ENCODE results near the gene RAB4A. TPM values are rescaled to one million over a fixed set of nuclear protein-coding genes. Genes with fewer than 3 reads are reported as not detected.

Gene RAB4A
- total and polyA plus RNA-seq, 2 of the 13 experiments (the other 11 are each of a cell fraction or from before 2014, with no cell fraction given): 56.0 to 80.1 TPM

DNA sequence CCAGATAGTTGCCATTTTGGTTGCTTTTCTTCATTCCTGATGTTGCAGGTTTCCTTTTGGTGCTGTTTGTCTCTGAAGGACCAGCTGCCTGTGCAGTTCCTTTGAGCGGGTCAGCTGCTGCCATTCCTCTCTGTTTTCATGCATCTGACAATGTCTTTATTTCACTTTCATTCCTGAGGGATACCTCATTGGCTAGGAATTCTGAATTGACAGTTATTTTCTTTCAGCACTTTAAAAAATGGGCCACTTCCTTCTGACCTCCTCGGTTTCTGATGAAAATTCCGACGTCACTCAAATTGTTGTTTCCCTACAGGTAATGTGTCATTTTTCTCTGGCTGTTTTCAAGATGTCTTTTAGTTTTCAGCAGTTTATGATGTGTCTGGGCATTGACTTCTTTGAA is 47.1 kb downstream of the RAB4A start:
- TF ChIP-seq AGO1 (IDR thresholded peaks at IDR 0.05; ENCODE audit: low read depth, low read length, poor library complexity, severe bottlenecking) (no peak), ZNF766 (CRISPR knock-in tag; IDR thresholded peaks at IDR 0.05; ENCODE audit: borderline replicate concordance) (no peak), CHD4 (IDR thresholded peaks at IDR 0.05; ENCODE audit: borderline replicate concordance, low read length) (no peak), NBN (conservative IDR thresholded peaks at IDR 0.05) (no peak), SP1 (IDR thresholded peaks at IDR 0.05) (no peak), SP1 (CRISPR knock-in tag; IDR thresholded peaks at IDR 0.05) (no peak), ZNF615 (CRISPR knock-in tag; IDR thresholded peaks at IDR 0.05; ENCODE audit: borderline replicate concordance) (no peak), ZNF782 (CRISPR knock-in tag; IDR thresholded peaks at IDR 0.05; ENCODE audit: borderline replicate concordance) (no peak), CHCHD3 (CRISPR knock-in tag; IDR thresholded peaks at IDR 0.05) (no peak), EHMT2 (IDR thresholded peaks at IDR 0.05; ENCODE audit: borderline replicate concordance, low read depth, low read length) (no peak), JUN (CRISPR knock-in tag; IDR thresholded peaks at IDR 0.05) (no peak)
- TF ChIP-seq, protein P1, sequence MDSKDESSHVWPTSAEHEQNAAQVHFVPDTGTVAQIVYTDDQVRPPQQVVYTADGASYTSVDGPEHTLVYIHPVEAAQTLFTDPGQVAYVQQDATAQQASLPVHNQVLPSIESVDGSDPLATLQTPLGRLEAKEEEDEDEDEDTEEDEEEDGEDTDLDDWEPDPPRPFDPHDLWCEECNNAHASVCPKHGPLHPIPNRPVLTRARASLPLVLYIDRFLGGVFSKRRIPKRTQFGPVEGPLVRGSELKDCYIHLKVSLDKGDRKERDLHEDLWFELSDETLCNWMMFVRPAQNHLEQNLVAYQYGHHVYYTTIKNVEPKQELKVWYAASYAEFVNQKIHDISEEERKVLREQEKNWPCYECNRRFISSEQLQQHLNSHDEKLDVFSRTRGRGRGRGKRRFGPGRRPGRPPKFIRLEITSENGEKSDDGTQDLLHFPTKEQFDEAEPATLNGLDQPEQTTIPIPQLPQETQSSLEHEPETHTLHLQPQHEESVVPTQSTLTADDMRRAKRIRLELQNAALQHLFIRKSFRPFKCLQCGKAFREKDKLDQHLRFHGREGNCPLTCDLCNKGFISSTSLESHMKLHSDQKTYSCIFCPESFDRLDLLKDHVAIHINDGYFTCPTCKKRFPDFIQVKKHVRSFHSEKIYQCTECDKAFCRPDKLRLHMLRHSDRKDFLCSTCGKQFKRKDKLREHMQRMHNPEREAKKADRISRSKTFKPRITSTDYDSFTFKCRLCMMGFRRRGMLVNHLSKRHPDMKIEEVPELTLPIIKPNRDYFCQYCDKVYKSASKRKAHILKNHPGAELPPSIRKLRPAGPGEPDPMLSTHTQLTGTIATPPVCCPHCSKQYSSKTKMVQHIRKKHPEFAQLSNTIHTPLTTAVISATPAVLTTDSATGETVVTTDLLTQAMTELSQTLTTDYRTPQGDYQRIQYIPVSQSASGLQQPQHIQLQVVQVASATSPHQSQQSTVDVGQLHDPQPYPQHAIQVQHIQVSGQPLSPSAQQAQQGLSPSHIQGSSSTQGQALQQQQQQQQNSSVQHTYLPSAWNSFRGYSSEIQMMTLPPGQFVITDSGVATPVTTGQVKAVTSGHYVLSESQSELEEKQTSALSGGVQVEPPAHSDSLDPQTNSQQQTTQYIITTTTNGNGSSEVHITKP (CRISPR knock-in tag; IDR thresholded peaks at IDR 0.05; ENCODE audit: low read depth): no peak
- TF ChIP-seq, protein P2, sequence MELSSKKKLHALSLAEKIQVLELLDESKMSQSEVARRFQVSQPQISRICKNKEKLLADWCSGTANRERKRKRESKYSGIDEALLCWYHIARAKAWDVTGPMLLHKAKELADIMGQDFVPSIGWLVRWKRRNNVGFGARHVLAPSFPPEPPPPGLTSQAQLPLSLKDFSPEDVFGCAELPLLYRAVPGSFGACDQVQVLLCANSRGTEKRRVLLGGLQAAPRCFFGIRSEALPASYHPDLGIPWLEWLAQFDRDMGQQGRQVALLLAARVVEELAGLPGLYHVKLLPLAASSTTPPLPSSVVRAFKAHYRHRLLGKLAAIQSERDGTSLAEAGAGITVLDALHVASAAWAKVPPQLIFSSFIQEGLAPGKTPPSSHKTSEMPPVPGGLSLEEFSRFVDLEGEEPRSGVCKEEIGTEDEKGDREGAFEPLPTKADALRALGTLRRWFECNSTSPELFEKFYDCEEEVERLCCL (CRISPR knock-in tag; IDR thresholded peaks at IDR 0.05; ENCODE audit: borderline replicate concordance): no peak
- TF ChIP-seq, protein P3, sequence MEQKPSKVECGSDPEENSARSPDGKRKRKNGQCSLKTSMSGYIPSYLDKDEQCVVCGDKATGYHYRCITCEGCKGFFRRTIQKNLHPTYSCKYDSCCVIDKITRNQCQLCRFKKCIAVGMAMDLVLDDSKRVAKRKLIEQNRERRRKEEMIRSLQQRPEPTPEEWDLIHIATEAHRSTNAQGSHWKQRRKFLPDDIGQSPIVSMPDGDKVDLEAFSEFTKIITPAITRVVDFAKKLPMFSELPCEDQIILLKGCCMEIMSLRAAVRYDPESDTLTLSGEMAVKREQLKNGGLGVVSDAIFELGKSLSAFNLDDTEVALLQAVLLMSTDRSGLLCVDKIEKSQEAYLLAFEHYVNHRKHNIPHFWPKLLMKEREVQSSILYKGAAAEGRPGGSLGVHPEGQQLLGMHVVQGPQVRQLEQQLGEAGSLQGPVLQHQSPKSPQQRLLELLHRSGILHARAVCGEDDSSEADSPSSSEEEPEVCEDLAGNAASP (CRISPR knock-in tag; IDR thresholded peaks at IDR 0.05; ENCODE audit: borderline replicate concordance): no peak
- DNase-seq (ENCODE audit: low spot score) (no peak), FAIRE-seq (no peak), ATAC-seq (no peak)
- H3K4me2 ChIP-seq (ENCODE audit: low read depth, low read length): no peak overlapping the region
- no peaks in the 10 kb centered on the region for H3K9me3 ChIP-seq (ENCODE audit: low read length)
- in situ Hi-C loops (cut with HindIII; ENCODE audit: extremely low pct_ligation_motif_present, low pct_unique_long_range_greater_than_20kb) (no loop called here), intact Hi-C loops (cut with micrococcal nuclease; ENCODE audit: unreplicated experiment) (no loop called here)
- no peak overlapping the region for H3K4me3 ChIP-seq (replicated peaks in 1 of 3; ENCODE audit: insufficient read depth in 1 of 3, low read depth in 2 of 3, low read length in 3 of 3)
- H3K36me3 ChIP-seq (replicated peaks in 1 of 2; ENCODE audit: control insufficient read depth in 1 of 2, insufficient read depth in 2 of 2, low read length in 2 of 2): peaks cover 2 to 25% of the 10 kb centered on the region in 2 experiments; a peak in 3 of 5 replicates
- no peak overlapping the region for H3K9ac ChIP-seq (ENCODE audit: insufficient read depth, low read depth, low read length)
- no peak overlapping the region for H3K27ac ChIP-seq (ENCODE audit: extremely low read length, insufficient read depth, low read length)
- ChIA-PET CTCF (ENCODE audit: low intra/inter-chr PET ratio, low total read pairs) (no interaction called here), POLR2A (no interaction called here)
- BruUV-seq (replicated peaks): no TSS peak
- no peaks in the 10 kb centered on the region for H3K27me3 ChIP-seq (ENCODE audit: control insufficient read depth in 1 of 2, insufficient read depth in 2 of 2, low read length in 2 of 2)
- H4K20me1 ChIP-seq (ENCODE audit: insufficient read depth, low read length): no peaks in the 10 kb centered on the region
- peaks cover 4% of the 10 kb centered on the region for H3K4me1 ChIP-seq (ENCODE audit: insufficient read depth, low read length)
- WGBS (ENCODE audit: low lambda C conversion rate): 97% methylated on average over 4 of the region's 4 CpGs
- no peaks in the 10 kb centered on the region for H3K79me2 ChIP-seq (ENCODE audit: insufficient read depth, low read length)
- no peak overlapping the region for H2AFZ ChIP-seq (ENCODE audit: low read length)

Data from HepG2 (cell line).